Neural progenitor cell (in vitro differentiated cells): ENCODE results near the gene WASHC2A. TPM values are rescaled to one million over a fixed set of nuclear protein-coding genes. Genes with fewer than 3 reads are reported as not detected.
"Not testable (repeated sequence)": the region's sequence is repeated elsewhere in the genome, so short reads cannot be mapped to it uniquely, and the experiment has no call there.

Experiments
- DNase-seq: peaks from one replicate; pipeline ENCODE4 v3.0.0-alpha.2; 2016; ENCODE audit warnings: low spot score
- H2AFZ ChIP-seq: fragments of 200-600 bp; sonication (generic); replicated peaks from 2 replicates; pipeline ENCODE4 v1.6.1; 2016; ENCODE audit warnings: antibody characterized with exemption
- H3F3A ChIP-seq: fragments of 200-600 bp; sonication (generic); 2 replicates; pipeline ENCODE4 v1.6.1; 2016; ENCODE audit warnings: antibody characterized with exemption, low read depth
- H3K27ac ChIP-seq: fragments of 200-600 bp; sonication (generic); 2 replicates; pipeline ENCODE4 v1.5.1; 2016; ENCODE audit warnings: mild to moderate bottlenecking
- H3K27me3 ChIP-seq: fragments of 200-600 bp; sonication (generic); 2 replicates; pipeline ENCODE4 v1.6.1; 2016; ENCODE audit warnings: mild to moderate bottlenecking, moderate library complexity
- H3K36me3 ChIP-seq: fragments of 200-600 bp; sonication (generic); 2 replicates; pipeline ENCODE4 v1.5.1; 2016
- H3K4me1 ChIP-seq: fragments of 200-600 bp; sonication (generic); 2 replicates; pipeline ENCODE4 v1.6.1; 2016; ENCODE audit warnings: mixed run types
- H3K4me2 ChIP-seq: fragments of 200-600 bp; sonication (generic); 2 replicates; pipeline ENCODE4 v1.6.1; 2016
- H3K4me3 ChIP-seq: fragments of 200-600 bp; sonication (generic); 2 replicates; pipeline ENCODE4 v1.5.1; 2016
- H3K79me2 ChIP-seq: fragments of 200-600 bp; sonication (generic); 2 replicates; pipeline ENCODE4 v1.6.1; 2016; ENCODE audit warnings: low read depth
- H3K9ac ChIP-seq: fragments of 200-600 bp; sonication (generic); 2 replicates; pipeline ENCODE4 v1.6.1; 2016
- H3K9me3 ChIP-seq: fragments of 200-600 bp; sonication (generic); 2 replicates; pipeline ENCODE4 v1.5.1; 2016; ENCODE audit warnings: low read depth
- H4K20me1 ChIP-seq: fragments of 200-600 bp; sonication (generic); 2 replicates; pipeline ENCODE4 v1.6.1; 2016; ENCODE audit warnings: low read depth
- H3K27ac Mint-ChIP-seq: 3 replicates; pipeline ENCODE4 v1.8.0; 2021; ENCODE audit warnings: mixed read lengths
- H3K27me3 Mint-ChIP-seq: 2 replicates; pipeline ENCODE4 v1.8.0; 2022; ENCODE audit warnings: low read depth, mild to moderate bottlenecking, inconsistent platforms, moderate library complexity, mixed read lengths; ENCODE audit not compliant: insufficient read depth
- H3K36me3 Mint-ChIP-seq: 3 replicates; pipeline ENCODE4 v1.8.0; 2021; ENCODE audit warnings: mixed read lengths
- H3K4me1 Mint-ChIP-seq: 3 replicates; pipeline ENCODE4 v1.8.0; 2021; ENCODE audit warnings: mixed read lengths
- H3K4me3 Mint-ChIP-seq: 3 replicates; pipeline ENCODE4 v1.8.0; 2021; ENCODE audit warnings: mild to moderate bottlenecking, moderate library complexity, mixed read lengths
- H3K9me3 Mint-ChIP-seq: 3 replicates; pipeline ENCODE4 v1.8.0; 2020; ENCODE audit warnings: mixed read lengths
- CTCF ChIP-seq: fragments of 200-600 bp; sonication (generic); IDR thresholded peaks from 2 replicates; pipeline ENCODE4 v1.5.1; 2017; ENCODE audit warnings: antibody characterized with exemption, mild to moderate bottlenecking
- EZH2 ChIP-seq: fragments of 200-600 bp; sonication (generic); IDR thresholded peaks from 2 replicates; pipeline ENCODE4 v1.6.1; 2017; ENCODE audit warnings: antibody characterized with exemption, mild to moderate bottlenecking, moderate library complexity
- EZH2phosphoT487 ChIP-seq: fragments of 200-600 bp; sonication (generic); IDR thresholded peaks from 2 replicates; pipeline ENCODE4 v1.6.1; 2017; ENCODE audit warnings: antibody characterized with exemption
- total RNA-seq: library from RNA; depleted of rRNA; stranded (reverse); fragments of >200 nt; gene quantifications from 2 replicates; pipeline ENCODE4 v1.2.3, GENCODE V29; 2015; ENCODE audit warnings: low replicate concordance

Gene WASHC2A
- total RNA-seq, 1 donor from 2014 or later, result 17.7 TPM

DNA sequence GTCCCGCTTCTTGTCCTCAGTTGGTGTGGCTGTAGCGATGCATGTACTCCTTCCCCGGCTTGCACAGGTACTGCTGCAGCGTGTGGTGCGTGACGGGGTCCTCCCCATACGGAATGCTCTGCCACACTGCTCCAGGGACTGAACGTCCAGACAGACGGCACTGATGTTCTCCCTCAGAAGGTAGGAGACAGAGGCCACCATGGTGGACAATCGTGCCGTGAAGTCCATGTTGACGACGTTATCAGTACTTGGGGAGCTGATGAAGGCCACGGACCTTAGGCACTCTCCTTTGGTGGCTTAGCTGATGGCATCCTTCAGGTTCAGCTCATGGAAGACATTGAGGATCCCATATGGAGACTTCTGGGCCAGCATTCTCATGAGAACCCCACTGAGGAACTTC lies 42.1 kb upstream of the WASHC2A start:
- H4K20me1 ChIP-seq, result no peaks in the 10 kb centered on the region
- no peak for DNase-seq
- no peak overlapping the region for H3K4me2 ChIP-seq
- no peak overlapping the region for H3K9ac ChIP-seq
- H3K4me1 ChIP-seq, result no peaks in the 10 kb centered on the region
- no peak overlapping the region for H3K4me3 ChIP-seq
- H3K27ac Mint-ChIP-seq, result no peak overlapping the region
- no peak overlapping the region for H3K4me3 Mint-ChIP-seq
- H3K9me3 ChIP-seq, result no peaks in the 10 kb centered on the region
- no peak overlapping the region for H3K27ac ChIP-seq
- H3K9me3 Mint-ChIP-seq, result peaks cover 2% of the 10 kb centered on the region
- H2AFZ ChIP-seq, result no peak overlapping the region
- H3K36me3 ChIP-seq, result no peaks in the 10 kb centered on the region
- no peaks in the 10 kb centered on the region for H3K36me3 Mint-ChIP-seq
- TF ChIP-seq EZH2 (no peak), EZH2phosphoT487 (no peak), CTCF (no peak)
- H3F3A ChIP-seq, result no peaks in the 10 kb centered on the region
- no peaks in the 10 kb centered on the region for H3K27me3 ChIP-seq
- H3K4me1 Mint-ChIP-seq, result no peaks in the 10 kb centered on the region
- H3K79me2 ChIP-seq, result no peaks in the 10 kb centered on the region
- H3K27me3 Mint-ChIP-seq, result peaks cover 5% of the 10 kb centered on the region

DNA sequence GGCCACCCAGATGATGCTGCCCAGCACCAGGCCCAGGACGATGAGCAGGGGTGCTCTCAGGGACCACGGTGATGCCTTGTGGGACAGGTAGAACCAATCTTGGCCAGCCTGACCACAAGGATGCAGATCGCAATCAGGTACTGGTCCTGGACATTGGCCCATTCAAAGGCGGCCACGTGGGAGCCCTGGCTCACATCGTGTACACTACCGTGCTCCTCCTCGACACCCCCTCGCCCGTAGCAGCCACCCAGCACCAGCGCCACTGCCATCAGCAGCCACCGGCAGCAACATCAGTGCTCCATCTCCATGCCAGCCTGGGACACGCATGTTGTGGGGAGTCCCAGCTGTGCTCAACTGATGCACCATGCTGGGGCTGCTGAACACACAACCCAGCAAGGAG lies 40.6 kb upstream of the WASHC2A start:
- H3K4me3 ChIP-seq, result no peak overlapping the region
- peaks cover 5% of the 10 kb centered on the region for H3K27me3 Mint-ChIP-seq
- H3K27me3 ChIP-seq, result no peaks in the 10 kb centered on the region
- H3K4me1 ChIP-seq, result no peaks in the 10 kb centered on the region
- no peak overlapping the region for H3K9ac ChIP-seq
- no peak for TF ChIP-seq CTCF
- no peak for TF ChIP-seq EZH2phosphoT487
- TF ChIP-seq EZH2, result no peak
- H3K36me3 ChIP-seq, result no peaks in the 10 kb centered on the region
- H3K27ac Mint-ChIP-seq, result no peak overlapping the region
- no peaks in the 10 kb centered on the region for H3K79me2 ChIP-seq
- H2AFZ ChIP-seq, result no peak overlapping the region
- no peak for DNase-seq
- no peaks in the 10 kb centered on the region for H3K36me3 Mint-ChIP-seq
- no peaks in the 10 kb centered on the region for H4K20me1 ChIP-seq
- H3K4me3 Mint-ChIP-seq, result no peak overlapping the region
- H3K4me1 Mint-ChIP-seq, result no peaks in the 10 kb centered on the region
- no peak overlapping the region for H3K27ac ChIP-seq
- peaks cover 2% of the 10 kb centered on the region for H3K9me3 Mint-ChIP-seq
- H3F3A ChIP-seq, result no peaks in the 10 kb centered on the region
- no peaks in the 10 kb centered on the region for H3K9me3 ChIP-seq
- H3K4me2 ChIP-seq, result no peak overlapping the region

GRCh38 chr10:50033481-50033880 lies 34.3 kb upstream of the WASHC2A start:
- H3K79me2 ChIP-seq, result no peaks in the 10 kb centered on the region
- no peaks in the 10 kb centered on the region for H3K36me3 Mint-ChIP-seq
- H3F3A ChIP-seq, result no peaks in the 10 kb centered on the region
- H3K9me3 Mint-ChIP-seq, result no peaks in the 10 kb centered on the region
- no peaks in the 10 kb centered on the region for H3K36me3 ChIP-seq
- H3K4me1 Mint-ChIP-seq, result no peaks in the 10 kb centered on the region
- H3K27ac Mint-ChIP-seq, result no peak overlapping the region
- H4K20me1 ChIP-seq, result no peaks in the 10 kb centered on the region
- H3K27ac ChIP-seq, result no peak overlapping the region
- H3K4me2 ChIP-seq, result no peak overlapping the region
- no peak overlapping the region for H2AFZ ChIP-seq
- H3K27me3 ChIP-seq, result no peaks in the 10 kb centered on the region
- DNase-seq, result no peak
- H3K27me3 Mint-ChIP-seq, result peaks cover 7% of the 10 kb centered on the region
- no peak overlapping the region for H3K4me3 Mint-ChIP-seq
- TF ChIP-seq CTCF (no peak), EZH2phosphoT487 (no peak), EZH2 (no peak)
- no peaks in the 10 kb centered on the region for H3K9me3 ChIP-seq
- no peak overlapping the region for H3K4me3 ChIP-seq
- H3K4me1 ChIP-seq, result no peaks in the 10 kb centered on the region
- no peak overlapping the region for H3K9ac ChIP-seq

GRCh38 chr10:50035337-50035736 lies 32.4 kb upstream of the WASHC2A start:
- not testable (repeated sequence) for H4K20me1 ChIP-seq, H3K27ac ChIP-seq, H2AFZ ChIP-seq, H3K36me3 Mint-ChIP-seq, H3K79me2 ChIP-seq, H3K4me1 Mint-ChIP-seq, H3K4me2 ChIP-seq, H3K36me3 ChIP-seq, H3F3A ChIP-seq, H3K9me3 ChIP-seq, H3K27me3 Mint-ChIP-seq, H3K9ac ChIP-seq, H3K4me3 ChIP-seq, H3K27me3 ChIP-seq, H3K4me3 Mint-ChIP-seq, H3K27ac Mint-ChIP-seq, H3K9me3 Mint-ChIP-seq, DNase-seq, H3K4me1 ChIP-seq
